ENCODE results near the gene BRIX1. TPM values are rescaled to one million over a fixed set of nuclear protein-coding genes. Genes with fewer than 3 reads are reported as not detected.

Gene BRIX1
- total and polyA plus RNA-seq, 2 donors (not counting 3 experiments of a cell fraction or from before 2014, with no cell fraction given) = 14.0 to 28.4 TPM

GRCh38 chr5:34869256-34869655 is 46.3 kb upstream of the BRIX1 start:
- CTCF ChIA-PET = interaction anchor here (0.9 to 2.4 kb wide), 4 partner anchors 17 to 29 kb away, joined by 3 to 12 read pairs (median 4); no protein-coding TSS in a partner anchor
- Histone ChIP-seq H3K36me3 (ENCODE audit: control insufficient read depth in 2 of 2, extremely low read depth in 1 of 2, insufficient read depth in 2 of 2, low read length in 2 of 2) (no peaks in the 10 kb centered on the region), H2AFZ (ENCODE audit: low read depth, low read length) (no peak overlapping the region), H3K9ac (replicated peaks; ENCODE audit: extremely low read depth, insufficient read depth, low read length) (no peak overlapping the region), H3K4me1 (ENCODE audit: control insufficient read depth, extremely low read depth, insufficient read depth, low read length) (peaks cover 3% of the 10 kb centered on the region), H4K20me1 (replicated peaks; ENCODE audit: control insufficient read depth, extremely low read depth, insufficient read depth, low read length) (no peaks in the 10 kb centered on the region), H3K4me2 (ENCODE audit: insufficient read depth, low read length) (no peak overlapping the region), H3K4me3 (replicated peaks in 1 of 3; ENCODE audit: insufficient read depth in 1 of 3, low read depth in 1 of 3, low read length in 3 of 3) (no peak overlapping the region), H3K27ac (ENCODE audit: insufficient read depth, low read depth, low read length) (no peak overlapping the region), H3K79me2 (ENCODE audit: control insufficient read depth, insufficient read depth, low read length) (no peaks in the 10 kb centered on the region), H3K27me3 (ENCODE audit: control insufficient read depth in 2 of 2, insufficient read depth in 2 of 2, low read length in 2 of 2) (no peaks in the 10 kb centered on the region), H3K9me3 (replicated peaks; ENCODE audit: control insufficient read depth, insufficient read depth, low read length) (no peaks in the 10 kb centered on the region), H3K9me1 (replicated peaks; ENCODE audit: control insufficient read depth, extremely low read depth, insufficient read depth, low read length) (no peaks in the 10 kb centered on the region)
- no peak for TF ChIP-seq FOS (IDR thresholded peaks at IDR 0.05; ENCODE audit: borderline replicate concordance, insufficient read depth, low read length)
- TF ChIP-seq, protein P1, sequence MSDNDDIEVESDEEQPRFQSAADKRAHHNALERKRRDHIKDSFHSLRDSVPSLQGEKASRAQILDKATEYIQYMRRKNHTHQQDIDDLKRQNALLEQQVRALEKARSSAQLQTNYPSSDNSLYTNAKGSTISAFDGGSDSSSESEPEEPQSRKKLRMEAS (IDR thresholded peaks at IDR 0.05; ENCODE audit: insufficient read depth, insufficient read length) = no peak
- no peak for TF ChIP-seq MYC (IDR thresholded peaks at IDR 0.05; ENCODE audit: low read depth, low read length)
- TF ChIP-seq CTCF (IDR thresholded peaks at IDR 0.05; ENCODE audit: extremely low read depth in 1 of 2, insufficient read depth in 1 of 2, low read depth in 1 of 2, low read length in 2 of 2) = no peak
- TF ChIP-seq POLR2AphosphoS5 (IDR thresholded peaks at IDR 0.05; ENCODE audit: insufficient read depth, low read depth, low read length) = no peak
- no peak for TF ChIP-seq POLR2A (IDR thresholded peaks at IDR 0.05; ENCODE audit: low read depth, low read length)
- no peak for TF ChIP-seq GATA2 (IDR thresholded peaks at IDR 0.05; ENCODE audit: insufficient read depth, insufficient read length, low read depth, low read length)
- TF ChIP-seq EZH2 (IDR thresholded peaks at IDR 0.05; ENCODE audit: borderline replicate concordance, low read depth, low read length, severe bottlenecking) = no peak
- TF ChIP-seq JUN (IDR thresholded peaks at IDR 0.05; ENCODE audit: borderline replicate concordance, insufficient read depth, insufficient read length, low read depth) = no peak
- FAIRE-seq (no peak), DNase-seq (ENCODE audit: low read depth, low spot score) (no peak)
- BruUV-seq (replicated peaks) = no TSS peak
- POLR2A ChIA-PET = no interaction called here
- dilution Hi-C loops (cut with MboI; ENCODE audit: extremely low pct_ligation_motif_present, low sequenced_read_pairs) = no loop called here
- intact Hi-C loops (cut with micrococcal nuclease) = no loop called here
